ENCODE results near the gene PACRG.
A peak's percentile ranks its signal among the peaks of the same experiment; 100 is the strongest.

The PACRG gene

GRCh38 chr6:163170294-163170883 is 442.6 kb downstream of the PACRG start:
- TF ChIP-seq CTCF (IDR thresholded peaks at IDR 0.05), result peak; percentile 75

- TF ChIP-seq CTCF (IDR thresholded peaks at IDR 0.05), result no peak
Measured at GRCh38 chr6:163173741-163174140, 446.0 kb downstream of the PACRG start.

- no peak for TF ChIP-seq CTCF (IDR thresholded peaks at IDR 0.05)
Measured at GRCh38 chr6:163175301-163175700, 447.5 kb downstream of the PACRG start.

GRCh38 chr6:163176097-163176496 is 448.3 kb downstream of the PACRG start:
- TF ChIP-seq CTCF (IDR thresholded peaks at IDR 0.05), result no peak

- TF ChIP-seq CTCF (IDR thresholded peaks at IDR 0.05), result no peak
Measured at GRCh38 chr6:163177007-163177406, 449.2 kb downstream of the PACRG start.

GRCh38 chr6:163177892-163178420 is 450.2 kb downstream of the PACRG start:
- no peak for TF ChIP-seq CTCF (IDR thresholded peaks at IDR 0.05)

- TF ChIP-seq CTCF (IDR thresholded peaks at IDR 0.05), result no peak
Measured at GRCh38 chr6:163179061-163179460, 451.3 kb downstream of the PACRG start.

GRCh38 chr6:163179721-163180120 is 451.9 kb downstream of the PACRG start:
- TF ChIP-seq CTCF (IDR thresholded peaks at IDR 0.05), result no peak
